Thymus (tissue), 11 donors: ENCODE results near the gene ZNF513. TPM values are rescaled to one million over a fixed set of nuclear protein-coding genes. Genes with fewer than 3 reads are reported as not detected.

ENCODE experiments used
- DNase-seq, 9 donors: peaks; one replicate each; pipeline ENCODE4 v3.0.0-alpha.2; 2013; ENCODE audit warnings: low spot score in 9 of 9, low read depth in 6 of 9, missing footprints in 1 of 9
- H3K27ac ChIP-seq, 2 donors: one replicate each; pipeline ENCODE4 v1.5.1; 2013; ENCODE audit warnings: control low read depth in 1 of 2, low read depth in 1 of 2, low read length in 1 of 2, mild to moderate bottlenecking in 1 of 2, moderate library complexity in 1 of 2
- H3K27me3 ChIP-seq, 2 donors: one replicate each; pipeline ENCODE4 v1.5.1; 2013; ENCODE audit warnings: low read length in 1 of 2; ENCODE audit not compliant: control insufficient read depth in 2 of 2, insufficient read depth in 1 of 2
- H3K36me3 ChIP-seq, 2 donors: one replicate each; pipeline ENCODE4 v1.5.1; 2013; ENCODE audit warnings: low read length in 1 of 2, mild to moderate bottlenecking in 1 of 2, moderate library complexity in 1 of 2; ENCODE audit not compliant: control insufficient read depth in 2 of 2, insufficient read depth in 2 of 2
- H3K4me1 ChIP-seq, 2 donors: one replicate each; pipeline ENCODE4 v1.5.1; 2013; ENCODE audit warnings: low read length in 2 of 2; ENCODE audit not compliant: control insufficient read depth in 2 of 2, insufficient read depth in 2 of 2
- H3K4me3 ChIP-seq, 2 donors: one replicate each; pipeline ENCODE4 v1.5.1; 2013; ENCODE audit warnings: low read length in 2 of 2, control low read depth in 1 of 2, mild to moderate bottlenecking in 1 of 2
- H3K9me3 ChIP-seq, 2 donors: one replicate each; pipeline ENCODE4 v1.5.1; 2013; ENCODE audit warnings: low read length in 1 of 2, mild to moderate bottlenecking in 1 of 2; ENCODE audit not compliant: control insufficient read depth in 2 of 2, insufficient read depth in 1 of 2
- WGBS: extraction: QIAGEN DNeasy Blood & Tissue Kit; methylation state at CpG from one replicate; pipeline ENCODE4 v1.1.7; 2013; 5-methylcytosine and 5-hydroxymethylcytosine counted together
- polyA plus RNA-seq: library from polyadenylated mRNA; stranded (reverse); fragments of 200-250 nt; gene quantifications from one replicate; pipeline ENCODE4 v1.2.3, GENCODE V29; 2013
- total RNA-seq: library from RNA; stranded (reverse); fragments of 120-200 nt; gene quantifications from one replicate; pipeline ENCODE4 v1.2.4, GENCODE V29; 2013
- donor health status: healthy.

ZNF513 gene
- total and polyA plus RNA-seq, 2 donors, result 9.3 to 30.7 TPM

- Histone ChIP-seq H3K4me3 (no peak overlapping the region), H3K4me1 (no peaks in the 10 kb centered on the region), H3K27ac (no peak overlapping the region), H3K27me3 (no peaks in the 10 kb centered on the region), H3K36me3 (no peaks in the 10 kb centered on the region), H3K9me3 (no peaks in the 10 kb centered on the region)
- DNase-seq, result no peak
Measured at GRCh38 chr2:27420996-27421395, 40.5 kb upstream of the ZNF513 start.

- no peak for DNase-seq
- H3K36me3 ChIP-seq, result no peaks in the 10 kb centered on the region
- no peaks in the 10 kb centered on the region for H3K4me1 ChIP-seq
- 98% methylated on average over 6 of the region's 6 CpGs for WGBS
- H3K27ac ChIP-seq, result no peak overlapping the region
- no peak overlapping the region for H3K4me3 ChIP-seq
- no peaks in the 10 kb centered on the region for H3K9me3 ChIP-seq
- H3K27me3 ChIP-seq, result no peaks in the 10 kb centered on the region
Measured at GRCh38 chr2:27416151-27416550, 35.6 kb upstream of the ZNF513 start.

GRCh38 chr2:27412419-27413152, 32.1 kb upstream of the ZNF513 start:
- no peak overlapping the region for H3K4me3 ChIP-seq
- H3K27ac ChIP-seq, result no peak overlapping the region
- H3K27me3 ChIP-seq, result no peaks in the 10 kb centered on the region
- peaks cover 0 to under 1% of the 10 kb centered on the region in 2 donors for H3K36me3 ChIP-seq
- no peak for DNase-seq
- H3K4me1 ChIP-seq, result peaks cover 7 to 13% of the 10 kb centered on the region in 2 donors
- WGBS, result 96% methylated on average over 9 of the region's 9 CpGs
- no peaks in the 10 kb centered on the region for H3K9me3 ChIP-seq

- 2% methylated on average over 82 of the region's 82 CpGs for WGBS
- peak within 1 kb of the TSS; percentile 79 to 100 for H3K4me3 ChIP-seq
- no peaks in the 10 kb centered on the region for H3K9me3 ChIP-seq
- peaks cover 4 to 12% of the 10 kb centered on the region in 2 donors for H3K36me3 ChIP-seq
- DNase-seq, result peak; percentile 78 to 97 (median 93)
- H3K4me1 ChIP-seq, result peaks cover 7 to 17% of the 10 kb centered on the region in 2 donors
- H3K27me3 ChIP-seq, result no peaks in the 10 kb centered on the region
- peak within 1 kb of the TSS; percentile 77 to 89 for H3K27ac ChIP-seq
Measured at GRCh38 chr2:27409321-27410073, 29.0 kb upstream of the ZNF513 start, which contains the start of gene PPM1G. Gene PPM1G, minus strand, starts transcription at chr2:27409591. Its CDS starts 169 bp downstream, at chr2:27409422.

- Histone ChIP-seq H3K4me1 (peaks cover 7 to 17% of the 10 kb centered on the region in 2 donors), H3K27ac (peak overlapping the region; percentile 60 to 89), H3K27me3 (no peaks in the 10 kb centered on the region), H3K4me3 (peak overlapping the region; percentile 79 to 100), H3K9me3 (no peaks in the 10 kb centered on the region), H3K36me3 (peaks cover 4 to 12% of the 10 kb centered on the region in 2 donors)
- under 1% methylated on average over 33 of the region's 33 CpGs for WGBS
- no peak for DNase-seq
Measured at GRCh38 chr2:27408601-27409320, 28.2 kb upstream of the ZNF513 start.

GRCh38 chr2:27407798-27408491, 27.4 kb upstream of the ZNF513 start:
- 63% methylated on average over 16 of the region's 16 CpGs for WGBS
- DNase-seq, result peak in 1 of 9 donors; percentile 9
- no peak overlapping the region for H3K27ac ChIP-seq
- H3K36me3 ChIP-seq, result peaks cover 4 to 15% of the 10 kb centered on the region in 2 donors
- H3K27me3 ChIP-seq, result no peaks in the 10 kb centered on the region
- H3K4me1 ChIP-seq, result peaks cover 7 to 17% of the 10 kb centered on the region in 2 donors
- H3K4me3 ChIP-seq, result peak overlapping the region; percentile 79 to 100
- no peaks in the 10 kb centered on the region for H3K9me3 ChIP-seq

GRCh38 chr2:27400348-27401135, 20.0 kb upstream of the ZNF513 start:
- DNase-seq, result no peak
- no peak overlapping the region for H3K27ac ChIP-seq
- no peak overlapping the region for H3K4me3 ChIP-seq
- no peaks in the 10 kb centered on the region for H3K4me1 ChIP-seq
- peaks cover 7 to 15% of the 10 kb centered on the region in 2 donors for H3K36me3 ChIP-seq
- H3K9me3 ChIP-seq, result no peaks in the 10 kb centered on the region
- H3K27me3 ChIP-seq, result no peaks in the 10 kb centered on the region
- 98% methylated on average over 2 of the region's 2 CpGs for whole genome bisulfite sequencing

GRCh38 chr2:27398962-27399361, 18.4 kb upstream of the ZNF513 start:
- WGBS, result 98% methylated on average over 5 of the region's 5 CpGs
- DNase-seq, result no peak
- Histone ChIP-seq H3K4me1 (no peaks in the 10 kb centered on the region), H3K36me3 (peaks cover 4 to 10% of the 10 kb centered on the region in 2 donors), H3K27ac (no peak overlapping the region), H3K9me3 (no peaks in the 10 kb centered on the region), H3K4me3 (no peak overlapping the region), H3K27me3 (no peaks in the 10 kb centered on the region)
